Ovary (tissue), 3 donors: ENCODE results near the gene PARD3.

Experiments
- EP300 ChIP-seq: sonication (generic); formaldehyde crosslinking; IDR thresholded peaks from one replicate; pipeline ENCODE4 v1.6.1; 2017; ENCODE audit warnings: antibody characterized with exemption
- POLR2A ChIP-seq: fragments of 450-650 bp; IDR thresholded peaks from one replicate; pipeline ENCODE4 v1.6.1; 2017; ENCODE audit warnings: antibody characterized with exemption, mild to moderate bottlenecking, moderate library complexity
- TF ChIP-seq, protein P1 (sequence below), 3 donors: fragments of 450-650 bp in 2 of 3; fragments of 200-600 bp in 1 of 3; IDR thresholded peaks; one replicate each; pipeline versions ENCODE4 v1.5.1 to v1.8.0; 2016 to 2022; ENCODE audit warnings: antibody characterized with exemption in 3 of 3, mild to moderate bottlenecking in 1 of 3
- donor health status: DM: no; HTN: no; CAD: no.

DNA sequence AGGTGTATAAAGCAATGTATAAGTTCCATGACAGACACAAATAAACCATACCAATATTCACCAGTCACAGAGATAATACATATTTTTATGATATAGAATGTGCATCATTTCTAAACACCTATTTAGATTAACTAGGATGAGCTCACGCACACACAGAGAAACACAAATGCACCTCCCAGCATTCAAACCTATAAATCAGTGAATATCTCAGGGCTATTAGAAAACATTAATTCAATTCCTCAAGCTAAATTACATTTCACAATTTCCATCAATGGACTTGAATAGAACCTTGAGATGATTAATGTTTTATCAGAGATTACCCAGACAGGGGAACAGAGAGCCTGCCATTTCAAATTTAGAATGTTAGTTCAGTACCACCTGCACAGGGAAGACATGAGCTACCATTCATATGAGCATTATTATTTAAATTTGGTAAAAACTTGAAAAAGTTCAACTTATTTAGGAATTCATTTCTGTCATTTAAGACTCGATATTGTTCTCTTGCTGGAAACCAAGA is 221.7 kb downstream of the PARD3 start:
- TF ChIP-seq EP300 (no peak), POLR2A (no peak)
- TF ChIP-seq, protein P1, sequence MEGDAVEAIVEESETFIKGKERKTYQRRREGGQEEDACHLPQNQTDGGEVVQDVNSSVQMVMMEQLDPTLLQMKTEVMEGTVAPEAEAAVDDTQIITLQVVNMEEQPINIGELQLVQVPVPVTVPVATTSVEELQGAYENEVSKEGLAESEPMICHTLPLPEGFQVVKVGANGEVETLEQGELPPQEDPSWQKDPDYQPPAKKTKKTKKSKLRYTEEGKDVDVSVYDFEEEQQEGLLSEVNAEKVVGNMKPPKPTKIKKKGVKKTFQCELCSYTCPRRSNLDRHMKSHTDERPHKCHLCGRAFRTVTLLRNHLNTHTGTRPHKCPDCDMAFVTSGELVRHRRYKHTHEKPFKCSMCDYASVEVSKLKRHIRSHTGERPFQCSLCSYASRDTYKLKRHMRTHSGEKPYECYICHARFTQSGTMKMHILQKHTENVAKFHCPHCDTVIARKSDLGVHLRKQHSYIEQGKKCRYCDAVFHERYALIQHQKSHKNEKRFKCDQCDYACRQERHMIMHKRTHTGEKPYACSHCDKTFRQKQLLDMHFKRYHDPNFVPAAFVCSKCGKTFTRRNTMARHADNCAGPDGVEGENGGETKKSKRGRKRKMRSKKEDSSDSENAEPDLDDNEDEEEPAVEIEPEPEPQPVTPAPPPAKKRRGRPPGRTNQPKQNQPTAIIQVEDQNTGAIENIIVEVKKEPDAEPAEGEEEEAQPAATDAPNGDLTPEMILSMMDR (IDR thresholded peaks at IDR 0.05), result no peak
